Camera-type eye (tissue), 1 donor: ENCODE data around the gene DNAJC4. TPM values are rescaled to one million over a fixed set of nuclear protein-coding genes. Genes with fewer than 3 reads are reported as not detected.

Experiments used
- total RNA-seq: library from RNA; depleted of rRNA; stranded (reverse); fragments of >200 nt; gene quantifications from one replicate; pipeline ENCODE4 v1.2.3, GENCODE V29; 2014

Gene DNAJC4, protein sequence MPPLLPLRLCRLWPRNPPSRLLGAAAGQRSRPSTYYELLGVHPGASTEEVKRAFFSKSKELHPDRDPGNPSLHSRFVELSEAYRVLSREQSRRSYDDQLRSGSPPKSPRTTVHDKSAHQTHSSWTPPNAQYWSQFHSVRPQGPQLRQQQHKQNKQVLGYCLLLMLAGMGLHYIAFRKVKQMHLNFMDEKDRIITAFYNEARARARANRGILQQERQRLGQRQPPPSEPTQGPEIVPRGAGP
- 22.2 TPM for total RNA-seq

DNA sequence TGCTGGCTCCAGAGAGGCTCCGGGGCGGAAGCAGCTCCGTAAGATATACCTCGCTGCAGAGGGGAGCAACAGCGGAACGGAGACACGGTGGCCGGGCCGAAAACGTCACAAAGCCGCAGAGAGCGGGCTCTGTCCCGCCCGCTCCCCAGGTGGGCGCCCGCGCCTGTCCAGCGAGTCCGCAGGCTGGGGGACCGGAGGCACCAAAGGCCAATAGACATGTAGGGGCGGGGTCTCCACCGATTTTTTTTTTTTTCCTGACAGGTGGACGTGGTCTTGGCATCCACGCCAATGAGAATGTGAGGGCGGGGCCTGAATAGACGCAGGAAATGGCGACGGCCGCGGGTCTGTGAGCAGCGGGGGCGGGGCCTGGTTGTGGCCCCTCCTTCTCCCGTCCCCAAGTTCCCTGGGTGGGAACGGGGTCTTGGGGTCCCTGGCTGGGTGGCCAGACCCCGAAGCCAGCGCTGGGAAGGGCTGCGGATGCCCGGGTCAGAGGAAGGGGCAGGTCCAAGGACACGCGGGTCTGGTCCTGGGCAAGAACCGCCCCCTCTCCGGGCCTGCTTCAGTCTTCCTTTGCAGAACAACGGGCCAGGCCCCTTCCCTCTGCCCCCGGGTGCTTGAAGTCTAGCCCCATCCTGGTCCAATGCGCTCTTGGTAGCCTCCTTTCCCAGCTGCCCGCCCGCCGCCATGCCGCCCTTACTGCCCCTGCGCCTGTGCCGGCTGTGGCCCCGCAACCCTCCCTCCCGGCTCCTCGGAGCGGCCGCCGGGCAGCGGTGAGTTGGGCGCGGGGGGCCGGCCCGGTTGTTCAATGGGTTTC lies at the start of gene DNAJC4:
TSS of gene DNAJC4 (plus strand) at position 378 of the 814 bp plus-strand sequence. CDS start at position 685, 307 bp downstream.

DNA sequence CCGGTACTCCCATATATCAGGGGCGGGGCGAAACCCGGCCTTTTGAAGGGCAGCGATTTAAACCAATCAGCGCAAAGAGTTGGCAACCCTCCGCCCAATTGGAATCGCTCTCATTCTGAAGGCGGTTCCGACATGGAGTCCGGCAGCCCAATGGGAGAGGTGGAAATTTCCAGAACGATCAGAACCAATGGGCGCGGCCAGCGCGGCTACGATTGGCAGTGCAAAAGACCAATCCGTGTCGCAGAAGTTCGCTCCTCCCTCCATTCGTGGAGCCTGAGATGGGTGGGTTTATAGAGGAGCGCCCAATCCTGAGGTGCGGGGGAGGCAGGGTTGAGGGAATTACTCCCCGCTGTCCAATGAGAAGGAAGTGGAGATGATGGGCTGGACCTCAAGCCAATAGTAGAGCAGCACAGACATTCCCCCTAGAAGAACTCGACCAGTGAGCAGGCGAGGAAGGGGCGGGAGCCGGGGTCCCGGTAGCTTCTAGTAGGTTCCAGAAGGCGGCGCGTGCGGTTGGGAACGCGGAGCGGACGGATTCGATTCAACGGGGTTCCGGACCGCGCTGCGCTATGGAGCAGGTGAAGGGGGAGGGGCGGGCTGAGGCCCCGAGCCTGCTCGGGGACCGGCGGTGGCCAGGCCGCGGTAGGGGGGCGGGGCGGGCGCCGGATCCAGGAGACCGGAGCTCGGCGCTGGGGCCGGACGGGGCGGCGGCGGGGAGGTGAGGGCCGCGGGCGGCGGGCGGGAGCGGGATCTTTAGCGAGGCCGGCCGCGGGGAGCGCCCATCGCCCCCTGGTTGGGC lies 44.5 kb upstream of the DNAJC4 start, which contains the start of gene STIP1:
TSS of gene STIP1 (plus strand) at position 479 of the 799 bp plus-strand sequence. CDS start at position 570, 91 bp downstream.

DNA sequence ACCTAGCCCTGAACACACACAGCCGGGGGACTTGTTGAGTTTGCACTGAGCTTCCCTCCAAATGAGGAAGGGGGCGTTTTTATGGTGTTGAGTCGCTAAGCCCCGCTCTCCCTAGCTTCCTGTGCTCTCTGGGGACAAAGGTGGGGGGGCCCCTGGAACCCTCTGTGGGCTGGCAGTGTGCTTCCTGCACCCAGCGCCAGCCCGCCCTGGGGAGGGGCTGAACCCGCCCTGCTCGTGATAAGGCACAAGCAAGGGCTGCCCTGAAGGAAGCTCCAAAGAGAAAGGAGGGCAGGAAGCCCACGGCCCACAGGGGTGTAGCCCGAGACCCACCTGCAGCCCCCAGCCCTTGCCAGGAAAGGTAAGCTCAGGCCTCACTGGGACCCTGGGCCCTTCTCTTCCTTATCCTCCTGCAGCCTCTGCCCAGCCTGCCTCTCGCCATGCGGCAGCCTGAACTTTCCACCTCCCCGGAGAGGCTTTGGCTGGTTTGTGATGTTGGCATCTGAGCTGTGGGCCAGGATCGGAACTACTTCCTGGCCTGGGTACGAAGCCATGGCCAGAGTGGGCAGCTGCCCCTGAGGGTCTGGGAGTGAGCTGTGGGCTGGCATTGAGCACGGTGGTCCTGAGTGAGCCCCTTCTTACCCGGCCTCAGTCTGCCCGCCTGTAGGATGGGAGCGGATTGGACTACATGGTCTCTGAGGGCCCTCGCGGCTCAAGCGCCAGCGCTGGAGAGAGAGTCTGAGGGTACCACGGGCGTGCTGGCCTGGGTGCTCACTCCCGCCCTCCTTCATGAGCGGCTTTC lies 23.7 kb upstream of the DNAJC4 start, which contains the start of gene FERMT3:
TSS of gene FERMT3 (plus strand) at position 265 of the 799 bp plus-strand sequence. CDS start 644 bp downstream, outside the sequence.

DNA sequence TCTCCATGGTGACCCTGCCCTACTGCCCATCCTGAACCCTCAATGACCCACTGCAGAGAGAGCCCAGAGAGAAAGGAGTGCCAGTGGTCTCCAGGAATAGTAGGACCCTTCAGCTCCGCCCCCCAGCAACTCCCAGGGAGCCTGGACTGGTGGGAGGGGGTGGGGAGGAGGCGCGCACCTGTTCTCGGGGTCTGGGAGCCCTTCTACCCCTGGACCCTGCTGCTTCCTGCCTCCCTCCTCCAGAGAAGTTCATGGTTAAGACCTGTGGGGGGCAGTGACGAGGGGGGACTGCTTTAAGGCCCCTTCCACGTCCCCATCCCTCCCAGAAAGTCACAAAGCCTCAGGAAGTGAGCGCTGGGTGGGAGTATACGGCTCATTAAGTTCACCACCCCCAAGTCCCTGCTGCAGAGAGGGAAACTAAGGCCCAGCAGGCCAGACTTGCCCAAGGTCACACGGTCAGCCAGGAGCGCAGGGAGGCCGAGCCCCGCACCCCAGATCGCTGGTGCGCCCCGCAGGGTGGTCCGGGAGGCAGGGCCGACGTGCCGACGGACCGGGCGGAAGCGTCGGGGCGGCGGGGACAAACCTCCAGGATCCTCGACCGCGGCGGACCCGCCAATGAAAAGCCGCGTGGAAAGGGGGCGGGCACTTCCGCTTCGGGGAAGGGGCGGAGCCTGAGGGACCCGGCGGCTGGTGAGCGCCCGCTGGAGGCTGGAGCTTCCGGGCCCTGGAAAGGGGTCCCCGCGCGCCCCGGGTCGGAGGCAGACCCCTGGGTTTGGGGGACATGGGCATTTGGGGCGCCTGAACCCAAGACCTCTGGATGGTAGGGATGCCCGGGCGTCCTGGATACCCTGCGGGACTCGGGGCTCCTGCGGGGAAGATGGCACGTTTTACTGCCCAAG lies 4.5 kb upstream of the DNAJC4 start, which contains the start of the genes NUDT22 and TRPT1:
TSS of gene NUDT22 (plus strand) at position 667 of the 899 bp plus-strand sequence. CDS start 379 bp downstream, outside the sequence.
TSS of gene TRPT1 (minus strand) at position 579 of the 899 bp plus-strand sequence. CDS start at position 253, 326 bp downstream.

DNA sequence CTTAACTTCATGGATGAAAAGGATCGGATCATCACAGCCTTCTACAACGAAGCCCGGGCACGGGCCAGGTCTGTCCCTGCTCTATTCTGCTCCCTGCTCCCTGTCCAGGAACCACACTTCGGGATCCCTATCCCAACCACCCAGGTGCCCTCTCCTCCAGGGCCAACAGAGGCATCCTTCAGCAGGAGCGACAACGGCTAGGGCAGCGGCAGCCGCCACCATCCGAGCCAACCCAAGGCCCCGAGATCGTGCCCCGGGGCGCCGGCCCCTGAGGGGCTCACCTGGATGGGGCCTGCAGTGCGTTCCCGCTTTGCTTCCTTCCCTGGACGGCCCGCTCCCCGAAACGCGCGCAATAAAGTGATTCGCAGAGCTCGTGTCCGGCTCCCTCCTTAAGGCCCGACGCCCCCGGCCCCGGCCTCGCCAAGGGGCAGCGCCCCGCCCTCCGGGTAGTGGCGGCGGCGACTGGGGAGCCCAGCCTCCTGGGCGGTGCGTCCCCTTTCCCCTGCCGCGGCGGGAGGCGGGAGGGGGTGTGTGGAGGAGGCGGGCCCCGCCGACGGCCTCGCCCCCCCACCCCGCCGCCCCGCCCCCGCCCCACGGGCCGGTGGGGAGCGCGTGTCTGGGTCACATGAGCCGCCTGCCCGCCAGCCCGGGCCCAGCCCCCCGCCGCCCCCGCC lies 3.7 kb downstream of the DNAJC4 start, which contains the start of gene VEGFB:
TSS of gene VEGFB (plus strand) at position 672 of the 674 bp plus-strand sequence. CDS start 250 bp downstream, outside the sequence.

DNA sequence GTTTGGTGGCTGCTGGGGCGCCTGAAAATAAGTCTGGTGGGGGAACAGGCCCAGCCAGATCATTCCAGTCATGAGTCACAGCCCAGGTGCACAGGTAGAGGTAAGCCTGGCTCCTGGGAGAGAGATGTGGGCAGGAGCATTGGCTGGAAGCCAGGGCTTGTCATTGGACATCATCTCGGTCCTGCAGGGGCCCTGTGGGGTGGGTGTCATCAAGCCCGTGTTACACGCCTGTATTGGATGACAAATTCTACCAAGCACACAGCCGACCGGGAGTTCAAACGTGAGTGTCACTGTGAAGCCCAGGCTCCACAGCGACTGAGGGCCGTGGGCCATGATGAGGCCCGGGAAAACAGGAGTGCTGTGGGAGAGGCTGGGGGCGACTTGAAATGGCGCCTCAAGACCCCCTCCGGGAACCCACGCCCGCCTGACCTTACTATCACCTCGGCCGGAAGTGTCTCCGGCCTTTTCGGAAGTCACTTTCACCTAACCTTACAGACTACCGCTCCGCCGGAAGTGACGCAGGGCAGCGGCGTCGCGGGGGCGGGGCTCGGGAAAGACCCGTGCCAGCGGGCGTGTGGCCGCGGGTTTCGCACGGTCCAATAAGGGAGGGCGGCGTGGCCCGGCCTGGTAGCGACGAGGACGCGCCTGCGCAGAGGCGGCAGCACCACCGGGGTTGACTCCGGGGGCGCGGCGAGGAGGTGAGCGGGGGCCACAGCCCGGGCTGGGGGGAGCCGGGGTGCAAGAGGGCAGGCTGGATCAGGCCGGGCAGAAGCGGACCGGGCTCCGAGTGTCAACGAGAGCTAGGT lies 10.3 kb downstream of the DNAJC4 start, which contains the start of gene FKBP2:
TSS of gene FKBP2 (plus strand) at position 661 of the 806 bp plus-strand sequence. CDS start 1,293 bp downstream, outside the sequence.

DNA sequence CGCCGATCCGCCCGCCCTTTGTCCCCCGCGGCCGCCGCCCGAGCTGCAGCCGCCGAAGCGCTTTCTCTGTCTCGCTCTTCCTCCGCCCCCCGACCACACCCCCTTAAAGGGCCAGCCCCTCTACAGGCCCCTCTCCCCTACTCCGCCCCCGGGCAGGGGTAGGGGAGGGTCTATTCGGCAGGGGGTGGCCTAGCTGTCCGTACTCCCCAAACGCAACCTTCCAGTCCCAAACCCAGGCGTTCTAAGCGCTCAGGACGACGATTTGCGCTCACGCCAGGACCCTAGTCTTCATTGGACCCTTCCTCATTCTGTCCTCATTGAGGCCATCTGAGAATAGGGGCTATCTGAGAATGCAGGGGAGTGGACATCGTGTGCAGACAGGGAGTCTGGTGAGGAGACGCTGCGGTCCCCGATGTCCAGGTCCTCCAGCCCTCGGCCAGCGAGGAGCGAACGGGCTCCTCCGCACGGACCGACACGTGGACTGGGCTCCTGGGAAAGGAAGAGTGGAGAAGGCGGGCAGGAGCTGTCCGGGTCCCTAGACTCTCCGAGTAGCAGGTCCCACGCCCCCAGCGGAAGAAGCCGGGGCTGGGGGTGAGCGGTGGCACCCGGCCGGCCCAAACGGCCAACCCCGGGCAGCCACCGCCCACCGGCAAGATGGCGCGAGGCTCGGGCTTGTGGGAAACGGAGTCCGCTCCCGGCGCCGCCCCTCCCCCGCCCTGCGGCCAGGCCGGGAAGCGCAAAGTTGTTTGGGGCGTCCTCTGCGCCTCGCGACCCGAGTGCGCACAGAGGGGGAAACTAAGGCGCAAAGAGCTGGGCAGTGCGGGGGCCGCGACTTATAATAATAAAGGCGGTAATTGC lies 16.8 kb downstream of the DNAJC4 start, which contains the start of gene PPP1R14B:
TSS of gene PPP1R14B (minus strand) at position 73 of the 858 bp plus-strand sequence. CDS start 270 bp downstream, outside the sequence.

GRCh38 chr11:64251016-64251752 lies 20.8 kb downstream of the DNAJC4 start, which contains the start of gene PLCB3:
Gene PLCB3 (plus strand): TSS chr11:64251530. CDS start chr11:64251650, 120 bp downstream.

Other genes starting within 250 kb of the DNAJC4 start
- 41.8 TPM for gene OTUB1, start 244.1 kb upstream of the DNAJC4 start, total RNA-seq
- 14.0 TPM for gene FLRT1, start 194.6 kb upstream of the DNAJC4 start, total RNA-seq
- gene MACROD1, start 64.4 kb upstream of the DNAJC4 start, total RNA-seq = 22.4 TPM
- gene STIP1, start 44.4 kb upstream of the DNAJC4 start, total RNA-seq = 135 TPM
- gene FERMT3, start 23.8 kb upstream of the DNAJC4 start, total RNA-seq = 8.3 TPM
- 27.4 TPM for gene TRPT1, start 4.4 kb upstream of the DNAJC4 start, total RNA-seq
- 22.4 TPM for gene NUDT22, start 4.3 kb upstream of the DNAJC4 start, total RNA-seq
- gene VEGFB, start 4.0 kb downstream of the DNAJC4 start, total RNA-seq = 61.7 TPM
- gene FKBP2, start 10.5 kb downstream of the DNAJC4 start, total RNA-seq = 30.8 TPM
- 50.6 TPM for gene PPP1R14B, start 16.4 kb downstream of the DNAJC4 start, total RNA-seq
- 18.0 TPM for gene PLCB3, start 21.0 kb downstream of the DNAJC4 start, total RNA-seq
- 61.6 TPM for gene BAD, start 54.1 kb downstream of the DNAJC4 start, total RNA-seq
- gene GPR137, start 55.3 kb downstream of the DNAJC4 start, total RNA-seq = 21.1 TPM
- 1.8 TPM for gene KCNK4, start 60.8 kb downstream of the DNAJC4 start, total RNA-seq
- gene CATSPERZ, start 69.8 kb downstream of the DNAJC4 start, total RNA-seq = 3.1 TPM
- gene ESRRA, start 75.0 kb downstream of the DNAJC4 start, total RNA-seq = 17.5 TPM
- 194 TPM for gene TRMT112, start 87.0 kb downstream of the DNAJC4 start, total RNA-seq
- gene PRDX5, start 87.6 kb downstream of the DNAJC4 start, total RNA-seq = 121 TPM
- gene CCDC88B, start 109.7 kb downstream of the DNAJC4 start, total RNA-seq = 13.1 TPM
- gene RPS6KA4, start 128.6 kb downstream of the DNAJC4 start, total RNA-seq = 19.6 TPM